OCI-LY7 (cell line): ENCODE data around the gene STAM2.

Experiments
- EZH2phosphoT487 ChIP-seq: fragments of 200-600 bp; sonication (generic); IDR thresholded peaks from 2 replicates; pipeline ENCODE4 v1.6.1; 2018; ENCODE audit warnings: low read depth, borderline replicate concordance, mild to moderate bottlenecking, mixed run types, antibody characterized with exemption, low read length, moderate library complexity, mixed read lengths
- TF ChIP-seq, protein P1 (sequence below): fragments of 200-600 bp; sonication (generic); conservative IDR thresholded peaks from 2 replicates; pipeline ENCODE4 v1.5.1; 2014; ENCODE audit warnings: mild to moderate bottlenecking, antibody characterized with exemption, low read length, moderate library complexity, mixed read lengths

- TF ChIP-seq, protein P1, sequence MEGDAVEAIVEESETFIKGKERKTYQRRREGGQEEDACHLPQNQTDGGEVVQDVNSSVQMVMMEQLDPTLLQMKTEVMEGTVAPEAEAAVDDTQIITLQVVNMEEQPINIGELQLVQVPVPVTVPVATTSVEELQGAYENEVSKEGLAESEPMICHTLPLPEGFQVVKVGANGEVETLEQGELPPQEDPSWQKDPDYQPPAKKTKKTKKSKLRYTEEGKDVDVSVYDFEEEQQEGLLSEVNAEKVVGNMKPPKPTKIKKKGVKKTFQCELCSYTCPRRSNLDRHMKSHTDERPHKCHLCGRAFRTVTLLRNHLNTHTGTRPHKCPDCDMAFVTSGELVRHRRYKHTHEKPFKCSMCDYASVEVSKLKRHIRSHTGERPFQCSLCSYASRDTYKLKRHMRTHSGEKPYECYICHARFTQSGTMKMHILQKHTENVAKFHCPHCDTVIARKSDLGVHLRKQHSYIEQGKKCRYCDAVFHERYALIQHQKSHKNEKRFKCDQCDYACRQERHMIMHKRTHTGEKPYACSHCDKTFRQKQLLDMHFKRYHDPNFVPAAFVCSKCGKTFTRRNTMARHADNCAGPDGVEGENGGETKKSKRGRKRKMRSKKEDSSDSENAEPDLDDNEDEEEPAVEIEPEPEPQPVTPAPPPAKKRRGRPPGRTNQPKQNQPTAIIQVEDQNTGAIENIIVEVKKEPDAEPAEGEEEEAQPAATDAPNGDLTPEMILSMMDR = no peak
- no peak for TF ChIP-seq EZH2phosphoT487
Observed at GRCh38 chr2:152097801-152098495, 77.6 kb downstream of the STAM2 start.
